Mesodermal cell (in vitro differentiated cells): ENCODE results near the gene NDFIP1.
"Not testable (repeated sequence)": the region's sequence is repeated elsewhere in the genome, so short reads cannot be mapped to it uniquely, and the experiment has no call there.

ENCODE experiments used
- H3K27ac ChIP-seq: 2 replicates; pipeline ENCODE4 v1.7.0; 2013; ENCODE audit warnings: mild to moderate bottlenecking, low read depth, low read length, moderate library complexity; ENCODE audit not compliant: severe bottlenecking
- H3K36me3 ChIP-seq: 2 replicates; pipeline ENCODE4 v1.7.1; 2013; ENCODE audit warnings: mild to moderate bottlenecking, low read length, moderate library complexity; ENCODE audit not compliant: control insufficient read depth, insufficient read depth
- H3K4me1 ChIP-seq: one replicate; pipeline ENCODE4 v1.7.1; 2013; ENCODE audit warnings: mild to moderate bottlenecking, low read length; ENCODE audit not compliant: insufficient read depth, control insufficient read depth, poor library complexity, severe bottlenecking
- H3K4me3 ChIP-seq: 2 replicates; pipeline ENCODE4 v1.7.0; 2013; ENCODE audit warnings: low read length, control low read depth, mild to moderate bottlenecking; ENCODE audit not compliant: insufficient read depth, poor library complexity, severe bottlenecking; ENCODE audit errors: extremely low read depth
- H3K9me3 ChIP-seq: 2 replicates; pipeline ENCODE4 v1.7.1; 2013; ENCODE audit warnings: mild to moderate bottlenecking, low read length, moderate library complexity; ENCODE audit not compliant: control insufficient read depth
- WGBS, 2 experiments: methylation state at CpG; one replicate each; pipeline ENCODE4 v1.1.5; 2013; ENCODE audit warnings: missing lambda C conversion rate in 2 of 2; ENCODE audit not compliant: insufficient coverage in 2 of 2; 5-methylcytosine and 5-hydroxymethylcytosine counted together

The NDFIP1 gene

GRCh38 chr5:142134331-142135010, 25.9 kb downstream of the NDFIP1 start:
- Histone ChIP-seq H3K4me1 (no peaks in the 10 kb centered on the region), H3K4me3 (no peak overlapping the region), H3K9me3 (no peaks in the 10 kb centered on the region), H3K36me3 (peaks cover 62% of the 10 kb centered on the region), H3K27ac (no peak overlapping the region)
- WGBS, 2 experiments: 89% methylated on average over 3 of the region's 7 CpGs; no CpG with 5 or more reads in 1 of the 2 experiments

- H3K36me3 ChIP-seq: peaks cover 65% of the 10 kb centered on the region
- no peaks in the 10 kb centered on the region for H3K9me3 ChIP-seq
- no peak overlapping the region for H3K4me3 ChIP-seq
- H3K4me1 ChIP-seq: no peaks in the 10 kb centered on the region
- no peak overlapping the region for H3K27ac ChIP-seq
These were observed 32.9 kb downstream of the NDFIP1 start for GRCh38 chr5:142141463-142141862.

- no CpG with 5 or more reads among the region's 3 CpGs for WGBS, 2 experiments
- H3K4me3 ChIP-seq: no peak overlapping the region
- H3K36me3 ChIP-seq: peaks cover 66% of the 10 kb centered on the region
- no peaks in the 10 kb centered on the region for H3K4me1 ChIP-seq
- no peak overlapping the region for H3K27ac ChIP-seq
- H3K9me3 ChIP-seq: peaks cover 5% of the 10 kb centered on the region
These were observed 35.3 kb downstream of the NDFIP1 start for GRCh38 chr5:142143878-142144277.

- peaks cover 61% of the 10 kb centered on the region for H3K36me3 ChIP-seq
- H3K4me1 ChIP-seq: no peaks in the 10 kb centered on the region
- H3K27ac ChIP-seq: no peak overlapping the region
- H3K9me3 ChIP-seq: peaks cover 5% of the 10 kb centered on the region
- no peak overlapping the region for H3K4me3 ChIP-seq
- WGBS, 2 experiments: 72 to 90% methylated on average over 4 of the region's 4 CpGs
These were observed 36.7 kb downstream of the NDFIP1 start for GRCh38 chr5:142145106-142145900.

GRCh38 chr5:142149363-142149762, 40.8 kb downstream of the NDFIP1 start:
- WGBS, 2 experiments: no CpG with 5 or more reads among the region's 1 CpG
- H3K27ac ChIP-seq: no peak overlapping the region
- no peak overlapping the region for H3K4me3 ChIP-seq
- peaks cover 15% of the 10 kb centered on the region for H3K4me1 ChIP-seq
- H3K36me3 ChIP-seq: peaks cover 51% of the 10 kb centered on the region
- H3K9me3 ChIP-seq: peaks cover 5% of the 10 kb centered on the region

GRCh38 chr5:142150431-142150830, 41.9 kb downstream of the NDFIP1 start:
- Histone ChIP-seq H3K9me3 (peaks cover 5% of the 10 kb centered on the region), H3K4me3 (no peak overlapping the region), H3K4me1 (peaks cover 15% of the 10 kb centered on the region), H3K27ac (no peak overlapping the region), H3K36me3 (peaks cover 46% of the 10 kb centered on the region)
- WGBS, 2 experiments: 100% methylated on average over 1 of the region's 8 CpGs; no CpG with 5 or more reads in 1 of the 2 experiments

GRCh38 chr5:142151436-142152383, 43.1 kb downstream of the NDFIP1 start:
- H3K36me3 ChIP-seq: peaks cover 34% of the 10 kb centered on the region
- no peak overlapping the region for H3K4me3 ChIP-seq
- peaks cover 5% of the 10 kb centered on the region for H3K9me3 ChIP-seq
- no peak overlapping the region for H3K27ac ChIP-seq
- no CpG with 5 or more reads among the region's 3 CpGs for whole genome bisulfite sequencing, 2 experiments
- peaks cover 25% of the 10 kb centered on the region for H3K4me1 ChIP-seq

GRCh38 chr5:142152384-142152732, 43.8 kb downstream of the NDFIP1 start:
- WGBS, 2 experiments: no CpG with 5 or more reads among the region's 1 CpG
- H3K9me3 ChIP-seq: no peaks in the 10 kb centered on the region
- no peak overlapping the region for H3K4me3 ChIP-seq
- peaks cover 28% of the 10 kb centered on the region for H3K36me3 ChIP-seq
- H3K27ac ChIP-seq: no peak overlapping the region
- H3K4me1 ChIP-seq: peaks cover 32% of the 10 kb centered on the region

- H3K9me3 ChIP-seq: no peaks in the 10 kb centered on the region
- peaks cover 39% of the 10 kb centered on the region for H3K4me1 ChIP-seq
- peaks cover 15% of the 10 kb centered on the region for H3K36me3 ChIP-seq
- no peak overlapping the region for H3K27ac ChIP-seq
- WGBS, 2 experiments: 88 to 91% methylated on average over 6 to 7 of the region's 12 CpGs
- no peak overlapping the region for H3K4me3 ChIP-seq
These were observed 45.3 kb downstream of the NDFIP1 start for GRCh38 chr5:142153674-142154448.

- H3K36me3 ChIP-seq: peaks cover 12% of the 10 kb centered on the region
- H3K9me3 ChIP-seq, H3K4me3 ChIP-seq, H3K27ac ChIP-seq: not testable (repeated sequence)
- WGBS, 2 experiments: 100% methylated on average over 5 of the region's 12 CpGs; no CpG with 5 or more reads in 1 of the 2 experiments
- H3K4me1 ChIP-seq: peaks cover 40% of the 10 kb centered on the region
These were observed 45.9 kb downstream of the NDFIP1 start for GRCh38 chr5:142154449-142154841.
